Osteocyte (in vitro differentiated cells): ENCODE data around the gene LMAN1. TPM values are rescaled to one million over a fixed set of nuclear protein-coding genes. Genes with fewer than 3 reads are reported as not detected.

Source experiments
- DNase-seq: peaks from one replicate; pipeline ENCODE4 v3.0.0; 2021; ENCODE audit warnings: mixed read lengths; ENCODE audit not compliant: unreplicated experiment; ENCODE audit errors: extremely low spot score
- H3K27ac Mint-ChIP-seq: one replicate; pipeline ENCODE4 v1.8.0; 2021; ENCODE audit warnings: mild to moderate bottlenecking, mixed read lengths; ENCODE audit not compliant: unreplicated experiment
- H3K27me3 Mint-ChIP-seq: one replicate; pipeline ENCODE4 v1.8.0; 2021; ENCODE audit warnings: mixed read lengths; ENCODE audit not compliant: unreplicated experiment
- H3K36me3 Mint-ChIP-seq: one replicate; pipeline ENCODE4 v1.8.0; 2021; ENCODE audit warnings: mixed read lengths; ENCODE audit not compliant: unreplicated experiment
- H3K4me1 Mint-ChIP-seq: one replicate; pipeline ENCODE4 v1.8.0; 2021; ENCODE audit warnings: mixed read lengths; ENCODE audit not compliant: unreplicated experiment
- H3K4me3 Mint-ChIP-seq: one replicate; pipeline ENCODE4 v1.8.0; 2021; ENCODE audit warnings: mild to moderate bottlenecking, moderate library complexity, mixed read lengths; ENCODE audit not compliant: unreplicated experiment
- H3K9me3 Mint-ChIP-seq: one replicate; pipeline ENCODE4 v1.8.0; 2021; ENCODE audit warnings: mixed read lengths; ENCODE audit not compliant: unreplicated experiment
- CTCF ChIP-seq: fragments of 200-600 bp; sonication (generic); IDR thresholded peaks from 2 replicates; pipeline ENCODE4 v1.5.0; 2021; ENCODE audit warnings: antibody characterized with exemption, mild to moderate bottlenecking, moderate library complexity
- total RNA-seq: library from RNA; stranded (reverse); gene quantifications from 2 replicates; pipeline ENCODE4 v1.2.1, GENCODE V29; 2021

The LMAN1 gene
- total RNA-seq, 1 donor from 2014 or later: 93.2 TPM

GRCh38 chr18:59340312-59340711, 18.8 kb downstream of the LMAN1 start:
- H3K27ac Mint-ChIP-seq: no peak overlapping the region
- no peak for DNase-seq
- H3K4me1 Mint-ChIP-seq: no peaks in the 10 kb centered on the region
- H3K27me3 Mint-ChIP-seq: no peaks in the 10 kb centered on the region
- H3K9me3 Mint-ChIP-seq: peaks cover 30% of the 10 kb centered on the region
- no peak for TF ChIP-seq CTCF
- H3K36me3 Mint-ChIP-seq: peaks cover 85% of the 10 kb centered on the region
- no peak overlapping the region for H3K4me3 Mint-ChIP-seq

- H3K4me3 Mint-ChIP-seq: no peak overlapping the region
- peaks cover 57% of the 10 kb centered on the region for H3K36me3 Mint-ChIP-seq
- H3K9me3 Mint-ChIP-seq: no peaks in the 10 kb centered on the region
- H3K27ac Mint-ChIP-seq: no peak overlapping the region
- DNase-seq: no peak
- no peaks in the 10 kb centered on the region for H3K27me3 Mint-ChIP-seq
- H3K4me1 Mint-ChIP-seq: no peaks in the 10 kb centered on the region
- no peak for TF ChIP-seq CTCF
Observed at GRCh38 chr18:59332986-59333385, 26.1 kb downstream of the LMAN1 start.

- DNase-seq: no peak
- no peak overlapping the region for H3K4me3 Mint-ChIP-seq
- no peak overlapping the region for H3K27ac Mint-ChIP-seq
- H3K4me1 Mint-ChIP-seq: no peaks in the 10 kb centered on the region
- peaks cover 56% of the 10 kb centered on the region for H3K36me3 Mint-ChIP-seq
- no peak for TF ChIP-seq CTCF
- no peaks in the 10 kb centered on the region for H3K9me3 Mint-ChIP-seq
- no peaks in the 10 kb centered on the region for H3K27me3 Mint-ChIP-seq
Observed at GRCh38 chr18:59328683-59329082, 30.4 kb downstream of the LMAN1 start.

- H3K36me3 Mint-ChIP-seq: peaks cover 42% of the 10 kb centered on the region
- no peak for DNase-seq
- peaks cover 2% of the 10 kb centered on the region for H3K27me3 Mint-ChIP-seq
- no peak for TF ChIP-seq CTCF
- H3K27ac Mint-ChIP-seq: no peak overlapping the region
- H3K9me3 Mint-ChIP-seq: no peaks in the 10 kb centered on the region
- H3K4me1 Mint-ChIP-seq: no peaks in the 10 kb centered on the region
- no peak overlapping the region for H3K4me3 Mint-ChIP-seq
Observed at GRCh38 chr18:59325965-59326364, 33.1 kb downstream of the LMAN1 start.

- TF ChIP-seq CTCF: no peak
- no peak overlapping the region for H3K27ac Mint-ChIP-seq
- H3K9me3 Mint-ChIP-seq: no peaks in the 10 kb centered on the region
- peaks cover 11% of the 10 kb centered on the region for H3K27me3 Mint-ChIP-seq
- peaks cover 42% of the 10 kb centered on the region for H3K36me3 Mint-ChIP-seq
- no peaks in the 10 kb centered on the region for H3K4me1 Mint-ChIP-seq
- no peak overlapping the region for H3K4me3 Mint-ChIP-seq
- DNase-seq: no peak
Observed at GRCh38 chr18:59324623-59324971, 34.5 kb downstream of the LMAN1 start.
